GM23338 (cell line): ENCODE measurements around the gene RADIL. TPM values are rescaled to one million over a fixed set of nuclear protein-coding genes. Genes with fewer than 3 reads are reported as not detected.

ENCODE experiments used
- ATAC-seq: fragments of 200-7000 bp; cut with Tn5 transposase; 3 replicates; pipeline ENCODE4 v1.9.1; 2020
- DNase-seq: peaks from one replicate; pipeline ENCODE4 v3.0.0-alpha.2; 2015; ENCODE audit warnings: low spot score
- H2AFZ ChIP-seq: fragments of 200-600 bp; sonication (generic); 2 replicates; pipeline ENCODE4 v1.8.0; 2016; ENCODE audit warnings: antibody characterized with exemption, mild to moderate bottlenecking, moderate library complexity
- H3F3A ChIP-seq: fragments of 200-600 bp; sonication (generic); replicated peaks from 2 replicates; pipeline ENCODE4 v1.8.0; 2017; ENCODE audit warnings: antibody characterized with exemption, mixed run types, low read depth
- H3K27ac ChIP-seq: fragments of 200-600 bp; sonication (generic); 2 replicates; pipeline ENCODE4 v1.6.1; 2016; ENCODE audit warnings: low read depth
- H3K27me3 ChIP-seq: fragments of 200-600 bp; sonication (generic); 2 replicates; pipeline ENCODE4 v1.8.0; 2016; ENCODE audit warnings: mild to moderate bottlenecking, mixed run types, moderate library complexity; ENCODE audit not compliant: insufficient read depth
- H3K36me3 ChIP-seq: fragments of 200-600 bp; sonication (generic); 2 replicates; pipeline ENCODE4 v1.8.0; 2016; ENCODE audit warnings: mild to moderate bottlenecking; ENCODE audit not compliant: insufficient read depth
- H3K4me1 ChIP-seq: fragments of 200-600 bp; sonication (generic); 2 replicates; pipeline ENCODE4 v1.8.0; 2016; ENCODE audit warnings: mild to moderate bottlenecking, moderate library complexity; ENCODE audit not compliant: insufficient read depth
- H3K4me2 ChIP-seq: fragments of 200-600 bp; sonication (generic); 2 replicates; pipeline ENCODE4 v1.7.1; 2017; ENCODE audit warnings: mixed run types
- H3K4me3 ChIP-seq: fragments of 200-600 bp; sonication (generic); 2 replicates; pipeline ENCODE4 v1.6.1; 2016; ENCODE audit warnings: mixed run types
- H3K79me2 ChIP-seq: fragments of 200-600 bp; sonication (generic); replicated peaks from 2 replicates; pipeline ENCODE4 v1.8.0; 2017; ENCODE audit warnings: mild to moderate bottlenecking; ENCODE audit not compliant: insufficient read depth
- H3K9me2 ChIP-seq: fragments of 200-600 bp; sonication (generic); 2 replicates; pipeline ENCODE4 v1.8.0; 2017; ENCODE audit not compliant: insufficient read depth
- H4K20me1 ChIP-seq: fragments of 200-600 bp; sonication (generic); replicated peaks from 2 replicates; pipeline ENCODE4 v1.8.0; 2017; ENCODE audit warnings: mild to moderate bottlenecking; ENCODE audit not compliant: insufficient read depth
- H3K27ac Mint-ChIP-seq: 2 replicates; pipeline ENCODE4 v1.8.0; 2020; ENCODE audit warnings: inconsistent platforms, mild to moderate bottlenecking, moderate library complexity, mixed read lengths
- H3K27me3 Mint-ChIP-seq: 3 replicates; pipeline ENCODE4 v1.8.0; 2022; ENCODE audit warnings: low read depth, mild to moderate bottlenecking, moderate library complexity, mixed read lengths, inconsistent platforms; ENCODE audit not compliant: insufficient read depth, poor library complexity
- H3K36me3 Mint-ChIP-seq: 3 replicates; pipeline ENCODE4 v1.8.0; 2021; ENCODE audit warnings: low read depth, mild to moderate bottlenecking, inconsistent platforms, moderate library complexity, mixed read lengths
- H3K4me1 Mint-ChIP-seq: 3 replicates; pipeline ENCODE4 v1.8.0; 2020; ENCODE audit warnings: mild to moderate bottlenecking, inconsistent platforms, mixed read lengths
- H3K4me3 Mint-ChIP-seq: 3 replicates; pipeline ENCODE4 v1.8.0; 2021; ENCODE audit warnings: moderate library complexity, mild to moderate bottlenecking, inconsistent platforms, mixed read lengths
- H3K9me3 Mint-ChIP-seq: 3 replicates; pipeline ENCODE4 v1.8.0; 2020; ENCODE audit warnings: moderate library complexity, mild to moderate bottlenecking, inconsistent platforms, mixed read lengths
- CTCF ChIP-seq, 2 experiments: fragments of 200-600 bp in 1 of 2; sonication (generic) in 1 of 2; conservative IDR thresholded peaks; 2 replicates each; pipeline versions ENCODE4 v1.5.1 to v1.6.1; 2016 to 2017; ENCODE audit warnings: antibody characterized with exemption in 2 of 2, low read depth in 2 of 2, mild to moderate bottlenecking in 2 of 2, moderate library complexity in 1 of 2
- EZH2 ChIP-seq: fragments of 200-600 bp; sonication (generic); IDR thresholded peaks from one replicate; pipeline ENCODE4 v1.8.0; 2017; ENCODE audit warnings: antibody characterized with exemption, mild to moderate bottlenecking, low read depth; ENCODE audit not compliant: unreplicated experiment
- JUNB ChIP-seq: IDR thresholded peaks from one replicate; pipeline ENCODE4 v1.6.1; 2016; ENCODE audit warnings: antibody characterized with exemption; ENCODE audit not compliant: unreplicated experiment
- NANOG ChIP-seq: IDR thresholded peaks from 2 replicates; pipeline ENCODE4 v1.6.1; 2016; ENCODE audit warnings: antibody characterized with exemption, borderline replicate concordance
- ZNF114 ChIP-seq: fragments of 250-450 bp; sonication (Bioruptor Pico); IDR thresholded peaks from 2 replicates; pipeline ENCODE4 v1.5.0; 2020; ENCODE audit warnings: mild to moderate bottlenecking, moderate library complexity
- ZNF462 ChIP-seq: fragments of 250-450 bp; sonication (Bioruptor Pico); IDR thresholded peaks from 2 replicates; pipeline ENCODE4 v1.5.0; 2020; ENCODE audit warnings: mild to moderate bottlenecking, moderate library complexity
- polyA plus RNA-seq: library from polyadenylated mRNA; unstranded; fragments of >200 nt; fragmentation: Nextera tagmentation; extraction: Ambion mirVana; gene quantifications from 2 replicates; pipeline ENCODE4 v1.2.1, GENCODE V29; 2016
- total RNA-seq: library from RNA; depleted of rRNA; stranded (reverse); fragments of >200 nt; shearing (Covaris generic); gene quantifications from 2 replicates; pipeline ENCODE4 v1.2.3, GENCODE V29; 2014

Gene RADIL
- total and polyA plus RNA-seq, 2 experiments from 2014 or later = 4.3 to 9.8 TPM

- no peak for TF ChIP-seq CTCF (conservative IDR thresholded peaks at IDR 0.05; ENCODE audit: low read depth in 2 of 2)
- no peak for TF ChIP-seq NANOG
Observed at GRCh38 chr7:4771737-4772136, 111.8 kb downstream of the RADIL start (continued).

GRCh38 chr7:4770886-4771285 lies 112.6 kb downstream of the RADIL start:
- no peaks in the 10 kb centered on the region for H3K36me3 ChIP-seq
- no peak overlapping the region for H3K4me2 ChIP-seq
- H3K4me3 ChIP-seq = no peak overlapping the region
- no peak overlapping the region for H2AFZ ChIP-seq
- H4K20me1 ChIP-seq = no peaks in the 10 kb centered on the region; the same call in 1 of the 2 replicates
- DNase-seq = no peak
- H3K9me3 Mint-ChIP-seq = no peaks in the 10 kb centered on the region; the same call in 2 of the 3 replicates
- peaks cover 13% of the 10 kb centered on the region for H3K27me3 Mint-ChIP-seq
- H3K27me3 ChIP-seq = no peaks in the 10 kb centered on the region
- no peaks in the 10 kb centered on the region; the same call in 2 of the 3 replicates for H3K36me3 Mint-ChIP-seq
- TF ChIP-seq JUNB (no peak), ZNF114 (CRISPR knock-in tag) (no peak), ZNF462 (no peak), EZH2 (no peak)
- H3K4me1 Mint-ChIP-seq = peaks cover 9% of the 10 kb centered on the region; the same call in 2 of the 3 replicates
- no peak overlapping the region for H3K27ac ChIP-seq
- no peak for ATAC-seq
- peaks cover 5% of the 10 kb centered on the region; the same call in 1 of the 2 replicates for H3K4me1 ChIP-seq
- H3F3A ChIP-seq = no peaks in the 10 kb centered on the region
- no peak overlapping the region for H3K27ac Mint-ChIP-seq
- no peak overlapping the region for H3K4me3 Mint-ChIP-seq
- peaks cover 3% of the 10 kb centered on the region; the same call in 1 of the 2 replicates for H3K79me2 ChIP-seq
- no peaks in the 10 kb centered on the region for H3K9me2 ChIP-seq
